ENCODE data around the gene PRLH.

PRLH gene

DNA sequence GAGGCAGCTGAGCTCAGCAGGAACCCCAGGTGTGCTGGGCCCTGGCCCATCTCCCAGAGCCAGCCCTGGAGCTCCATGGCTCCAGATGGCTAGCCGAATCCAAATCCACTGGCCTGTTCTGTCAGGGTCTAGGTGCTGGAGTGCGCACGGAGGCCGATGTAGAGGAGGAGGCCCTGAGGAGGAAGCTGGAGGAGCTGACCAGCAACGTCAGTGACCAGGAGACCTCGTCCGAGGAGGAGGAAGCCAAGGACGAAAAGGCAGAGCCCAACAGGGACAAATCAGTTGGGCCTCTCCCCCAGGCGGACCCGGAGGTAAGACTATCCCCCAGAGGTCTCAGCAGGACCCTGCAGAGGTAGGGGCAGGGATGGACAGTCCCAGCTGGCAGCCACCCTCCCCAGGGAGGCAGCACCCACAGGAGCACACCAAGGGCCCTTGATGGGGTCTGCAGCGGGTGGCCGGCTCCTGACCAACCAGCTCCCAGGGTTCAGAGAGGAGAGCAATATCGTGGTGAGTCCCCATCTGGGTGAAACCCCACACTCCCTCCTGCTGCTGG, 26.1 kb upstream of the PRLH start:
- DNase-seq = no peak

DNA sequence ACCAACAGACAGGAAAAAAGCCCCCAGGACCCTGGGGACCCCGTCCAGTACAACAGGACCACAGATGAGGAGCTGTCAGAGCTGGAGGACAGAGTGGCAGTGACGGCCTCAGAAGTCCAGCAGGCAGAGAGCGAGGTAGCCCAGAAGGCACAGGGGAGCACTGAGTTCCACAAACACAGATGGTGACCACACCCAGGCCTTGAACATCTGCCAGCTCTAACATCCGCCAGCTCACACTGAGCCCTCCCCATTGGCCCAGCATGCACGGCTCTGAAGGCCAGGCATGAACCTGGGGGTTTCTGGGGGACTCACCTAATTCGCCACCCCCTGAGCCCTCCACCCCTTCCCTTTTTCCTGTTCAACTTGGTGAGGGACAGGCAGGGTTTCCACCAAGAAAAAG, 25.6 kb upstream of the PRLH start:
- DNase-seq = no peak

DNA sequence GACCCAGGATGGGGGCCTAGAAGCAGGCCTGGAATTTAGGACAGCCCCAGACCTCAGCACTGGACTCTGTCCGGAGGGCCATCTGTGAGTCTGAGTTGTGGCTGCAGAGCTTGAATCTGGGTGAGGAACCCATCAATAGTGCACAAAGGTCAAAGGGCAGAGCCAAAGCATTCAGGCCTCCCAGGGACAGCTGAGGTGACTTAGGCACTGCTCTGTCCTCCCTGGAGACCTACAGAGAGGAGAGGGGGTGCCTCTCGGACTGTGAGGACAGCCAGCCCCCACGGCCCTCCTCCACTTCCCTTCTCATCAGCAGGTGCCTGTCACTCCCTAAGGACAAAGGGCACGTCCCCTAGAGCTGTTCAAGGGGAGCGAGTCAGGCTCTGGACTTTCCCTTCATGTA, 25.1 kb upstream of the PRLH start:
- DNase-seq = no peak

DNA sequence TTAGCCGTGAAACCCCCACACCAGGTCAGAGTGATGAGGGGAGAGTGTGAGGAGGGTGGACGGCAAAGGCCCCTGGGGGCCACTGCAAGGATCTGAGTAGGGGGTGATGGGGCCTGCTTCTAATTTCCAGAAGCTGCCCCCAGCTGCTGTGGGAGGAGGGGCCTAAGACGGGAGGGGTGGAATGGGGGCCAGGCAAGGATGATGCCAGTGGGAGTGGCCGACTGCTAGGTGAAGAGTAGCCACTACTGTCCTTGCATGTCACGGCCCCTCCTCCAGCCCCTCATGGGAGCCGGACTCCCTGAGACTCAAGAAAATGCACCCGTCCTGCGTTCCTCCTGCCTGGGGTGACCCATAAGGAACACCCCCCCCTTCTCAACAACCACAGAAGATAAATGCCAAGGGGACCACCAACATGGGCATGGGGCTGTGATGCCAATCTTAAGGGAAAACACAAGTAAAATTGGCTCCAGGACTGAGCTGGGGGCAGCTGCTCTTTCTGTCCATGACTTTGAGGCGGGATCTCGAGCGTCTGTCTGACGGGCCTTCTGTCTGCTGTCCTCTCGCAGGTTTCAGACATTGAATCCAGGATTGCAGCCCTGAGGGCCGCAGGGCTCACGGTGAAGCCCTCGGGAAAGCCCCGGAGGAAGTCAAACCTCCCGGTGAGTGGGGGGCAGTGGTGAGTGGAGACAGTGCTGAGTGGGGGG, 24.2 kb upstream of the PRLH start:
- DNase-seq = no peak

DNA sequence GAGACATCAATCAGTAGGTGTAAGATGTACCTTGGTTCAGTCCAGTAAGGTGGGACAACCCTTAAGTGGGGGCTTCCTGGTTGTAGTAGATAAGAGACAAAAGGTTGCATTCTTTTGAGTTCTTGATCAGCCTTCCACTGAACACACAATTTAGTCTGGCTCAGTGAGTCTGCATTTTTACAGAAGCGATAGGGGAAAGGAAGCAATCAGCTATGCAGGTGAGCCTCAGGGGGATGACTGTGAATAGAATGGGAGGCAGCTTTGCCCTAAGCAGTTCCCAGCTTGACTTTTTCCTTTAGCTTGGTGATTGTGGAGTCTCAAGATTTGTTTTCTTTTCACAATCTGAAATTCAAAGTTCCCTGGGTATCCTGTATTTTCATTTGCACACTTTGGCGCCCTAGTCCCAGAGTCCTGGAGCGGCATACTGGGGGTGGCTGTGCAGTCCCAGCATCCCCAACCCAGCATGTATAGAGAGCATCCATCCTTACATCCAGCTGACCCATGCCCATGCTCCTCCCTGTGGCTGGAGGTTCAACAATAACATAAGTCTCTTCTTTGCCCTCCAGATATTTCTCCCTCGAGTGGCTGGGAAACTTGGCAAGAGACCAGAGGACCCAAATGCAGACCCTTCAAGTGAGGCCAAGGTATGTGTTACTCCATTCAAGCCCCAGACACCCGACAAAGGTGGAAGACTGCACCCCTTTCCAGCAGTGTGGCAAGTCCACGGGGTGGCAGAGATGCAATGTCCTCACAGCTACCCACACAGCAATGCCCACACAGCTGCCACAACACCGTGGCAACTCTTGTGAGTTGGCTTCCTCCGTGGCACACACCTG, 20.1 kb upstream of the PRLH start:
- no peak for DNase-seq

DNA sequence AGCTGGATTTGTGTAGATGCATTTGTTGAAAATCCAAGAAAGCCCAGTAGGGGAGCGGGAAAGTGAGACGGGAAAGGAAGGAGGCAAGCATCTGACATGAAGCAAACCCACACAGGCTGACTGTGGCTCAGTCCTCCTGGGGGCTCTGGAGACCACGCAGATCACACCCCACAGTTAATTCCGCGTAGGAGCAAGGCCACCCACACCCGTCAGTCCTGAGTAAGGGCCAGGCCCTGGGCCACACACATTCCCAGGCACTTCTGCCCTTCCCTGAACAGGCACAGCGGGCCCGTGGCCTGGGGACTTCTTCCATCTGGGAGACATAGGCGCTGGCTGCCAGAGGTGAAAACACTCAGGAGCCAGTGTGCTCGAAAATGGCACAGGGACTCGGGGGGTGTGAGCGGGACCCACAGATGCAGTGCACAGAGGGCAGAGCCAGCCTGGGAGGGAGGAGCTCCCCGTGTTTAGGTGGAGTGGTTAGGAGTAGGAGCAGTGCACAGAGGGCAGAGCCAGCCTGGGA, 19.4 kb upstream of the PRLH start:
- DNase-seq = no peak

DNA sequence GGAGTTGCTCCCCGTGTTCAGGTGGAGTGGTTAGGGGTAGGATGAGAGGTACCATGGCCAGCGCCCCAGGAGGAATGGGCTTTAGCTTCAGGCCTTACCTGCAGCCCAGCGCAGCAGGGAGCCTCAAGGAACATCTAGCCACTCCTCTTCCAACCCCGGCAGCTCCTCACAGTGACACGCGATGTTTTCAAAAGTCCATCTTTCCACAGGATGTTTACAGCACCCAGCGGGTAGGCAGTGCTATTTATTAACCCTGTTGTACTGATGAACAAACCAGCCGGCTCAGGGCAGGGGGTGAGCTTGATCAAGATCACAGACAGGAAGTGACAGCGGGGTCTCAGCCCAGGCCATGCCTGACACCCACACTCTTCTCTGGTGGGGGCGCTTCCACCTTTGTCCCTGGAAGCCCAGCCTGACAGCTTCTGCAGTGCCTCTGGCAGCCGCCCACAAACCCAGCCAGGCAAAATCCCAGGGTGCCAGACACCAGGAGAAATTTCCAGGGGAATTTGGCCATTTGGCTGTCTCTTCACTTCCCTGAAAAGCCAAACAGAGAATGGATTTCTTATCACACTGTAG, 18.4 kb upstream of the PRLH start:
- DNase-seq = no peak

DNA sequence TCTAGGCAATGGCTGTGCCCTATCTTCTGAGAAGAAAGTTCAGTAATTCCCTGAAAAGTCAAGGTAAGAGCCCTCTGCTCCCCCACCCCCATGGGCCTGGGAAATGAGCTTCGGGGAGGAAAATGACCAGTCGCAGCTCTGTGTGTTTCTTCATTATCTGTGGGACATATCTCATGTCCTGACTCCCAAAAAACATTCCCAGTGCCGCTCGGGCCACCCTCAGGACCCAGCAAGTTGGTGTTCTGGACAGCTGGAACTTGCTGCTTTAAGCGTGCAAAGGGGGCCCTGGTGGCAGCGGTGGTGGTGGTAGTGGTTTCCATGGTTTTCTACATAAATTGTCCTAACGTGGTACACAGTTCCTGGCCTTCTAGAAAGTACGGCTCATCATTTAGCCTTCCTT, 17.2 kb upstream of the PRLH start:
- no peak for DNase-seq

DNA sequence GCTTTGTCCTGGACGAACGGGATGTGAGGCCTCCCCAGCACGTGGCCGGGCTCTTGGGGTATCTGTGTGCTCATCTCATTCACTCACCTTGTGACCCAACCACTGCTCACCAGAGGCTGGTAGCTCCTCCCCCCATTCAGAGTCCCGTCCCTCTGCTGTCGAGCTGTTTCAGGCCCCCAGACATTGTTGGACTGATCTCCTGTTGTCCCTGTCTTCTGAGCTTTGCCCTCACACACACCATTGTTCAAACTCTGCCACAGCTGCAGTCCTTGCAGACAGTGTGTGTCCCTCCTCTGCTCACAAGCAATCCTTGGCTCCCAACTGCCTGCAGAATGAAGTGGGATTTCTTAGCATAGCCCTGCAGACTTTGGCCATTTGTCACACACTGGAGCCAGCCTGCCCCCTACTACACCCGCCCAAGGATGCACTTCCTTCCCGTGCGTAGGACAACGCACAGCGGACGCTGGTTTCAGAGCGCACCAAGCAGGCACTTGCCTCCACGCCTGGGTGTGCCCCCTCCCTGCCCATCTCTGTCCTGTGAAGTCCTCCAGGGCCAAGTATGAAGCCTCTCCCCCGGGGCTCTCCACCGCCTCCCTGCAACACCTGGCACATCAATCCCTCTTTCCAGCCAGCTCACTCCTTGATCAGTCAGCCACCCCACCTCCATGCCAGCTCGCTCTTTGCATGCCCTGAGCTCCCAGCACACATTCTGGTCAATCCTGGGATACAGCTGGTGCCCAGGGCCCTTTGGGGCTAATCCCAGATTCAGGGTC, 16.5 kb upstream of the PRLH start:
- DNase-seq = no peak

DNA sequence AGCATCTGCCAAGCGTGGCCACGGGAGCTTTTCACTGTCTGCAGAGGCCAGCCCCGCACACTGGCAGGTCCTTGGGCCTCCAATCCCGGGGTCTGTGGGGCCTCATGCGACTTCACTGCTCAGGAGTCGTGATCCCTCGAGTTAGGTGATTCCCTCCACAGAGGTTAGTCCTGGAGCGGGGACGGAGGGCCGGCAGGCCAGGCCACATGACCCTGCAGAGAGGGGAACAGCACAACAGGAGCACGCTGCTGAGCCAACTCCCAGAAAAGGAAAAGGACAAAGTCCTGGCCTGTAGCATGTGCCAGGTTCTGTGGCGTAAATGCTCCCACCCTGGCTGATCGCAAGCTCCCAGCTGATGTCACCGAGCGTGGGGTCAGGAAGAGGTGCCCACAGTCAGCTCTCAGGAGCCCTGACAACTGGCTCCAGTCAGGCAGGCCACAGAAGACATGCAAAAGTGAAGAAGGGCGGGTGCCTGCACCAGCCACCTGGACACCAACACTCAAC, 15.3 kb upstream of the PRLH start:
- no peak for DNase-seq

DNA sequence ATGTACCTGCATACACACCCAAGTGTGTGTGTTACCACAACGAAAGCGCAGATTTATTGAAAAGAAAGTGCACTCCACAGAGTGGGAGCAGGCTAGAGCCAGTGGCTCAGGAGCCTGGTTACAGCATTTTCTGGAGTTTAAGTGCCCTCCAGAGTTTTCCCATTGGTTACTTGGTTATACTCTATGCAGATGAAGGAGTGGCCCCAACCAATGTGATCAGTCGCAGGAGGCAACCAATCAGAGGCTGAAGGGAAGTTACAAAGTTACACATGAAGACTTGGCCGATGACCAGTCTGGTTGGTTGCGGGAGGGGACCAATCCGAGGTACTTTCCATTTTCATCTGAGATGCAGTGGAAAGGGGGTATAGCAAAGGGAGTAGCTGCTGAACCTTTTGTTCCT, 13.5 kb upstream of the PRLH start:
- no peak for DNase-seq

DNA sequence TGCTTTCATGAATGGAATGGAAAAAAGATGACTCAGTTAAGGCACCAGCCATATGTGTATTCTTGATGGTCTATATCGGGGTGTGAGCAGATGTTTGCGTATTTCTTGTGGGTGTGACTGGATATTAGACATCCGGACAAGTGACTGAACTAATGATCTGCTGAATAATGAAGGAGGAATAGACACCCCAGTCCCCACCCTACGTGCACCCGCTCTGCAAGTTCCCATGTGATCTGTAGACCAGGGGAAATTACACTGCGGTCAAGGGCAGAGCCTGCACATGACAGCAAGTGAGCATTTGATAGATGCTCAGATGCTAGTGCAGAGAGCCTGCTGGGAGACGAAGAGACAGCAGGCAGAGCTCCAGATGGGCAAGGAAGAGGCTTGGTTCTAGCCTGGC, 12.4 kb upstream of the PRLH start:
- no peak for DNase-seq

DNA sequence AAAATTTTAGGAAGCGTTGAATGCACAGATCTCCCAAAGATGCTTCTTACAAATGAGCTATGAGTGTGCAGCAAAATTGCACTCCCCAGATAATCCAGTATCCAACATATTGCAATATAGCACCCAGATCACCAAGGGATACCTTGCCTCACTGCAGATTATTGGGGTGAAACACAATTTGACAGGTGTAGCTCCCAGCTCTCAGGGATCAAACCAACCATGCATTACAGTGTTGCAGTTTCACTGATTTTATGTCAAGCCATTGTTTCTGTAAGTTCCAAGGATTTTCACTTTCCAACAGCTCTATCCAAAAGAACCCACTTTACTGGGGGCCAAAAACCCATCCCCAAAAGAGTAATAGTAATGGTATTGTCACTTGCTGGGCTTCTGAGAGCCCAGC, 10.8 kb upstream of the PRLH start:
- DNase-seq = no peak

DNA sequence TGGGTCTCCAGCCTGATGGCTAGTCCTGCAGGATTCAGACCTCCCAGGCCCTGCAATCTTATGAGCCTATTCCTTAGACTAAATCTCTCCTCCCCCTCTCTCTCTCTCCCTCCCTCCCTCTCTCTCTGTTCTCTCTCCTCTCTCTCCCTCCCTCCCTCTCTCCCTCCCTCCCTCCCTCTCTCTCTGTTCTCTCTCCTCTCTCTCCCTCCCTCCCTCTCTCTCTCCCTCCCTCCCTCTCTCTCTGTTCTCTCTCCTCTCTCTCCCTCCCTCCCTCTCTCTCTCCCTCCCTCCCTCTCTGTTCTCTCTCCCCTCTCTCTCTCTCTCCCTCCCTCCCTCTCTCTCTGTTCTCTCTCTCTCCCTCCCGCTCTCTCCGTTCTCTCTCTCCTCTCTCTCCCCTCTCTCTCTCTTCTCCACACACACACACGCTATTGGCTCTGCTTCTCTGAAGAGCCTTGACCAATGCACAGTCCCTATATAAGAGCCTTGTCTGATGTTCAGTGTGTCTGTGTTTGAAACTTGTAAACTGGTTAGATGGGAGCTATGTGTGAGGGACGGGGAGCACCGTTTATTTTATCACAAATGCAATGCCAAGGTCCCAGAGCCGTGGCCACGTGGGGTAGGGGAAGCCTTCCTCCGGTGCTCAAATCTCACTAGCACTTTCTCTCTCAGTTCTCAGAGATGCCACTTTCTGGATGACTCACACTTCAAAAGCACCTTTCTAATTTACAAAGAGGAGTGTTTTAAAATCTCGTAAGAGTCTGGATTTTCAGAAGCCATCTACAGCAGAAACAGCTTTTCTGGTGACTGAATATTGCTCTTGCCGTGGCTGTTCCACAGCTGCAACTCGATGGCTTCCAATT, 9.4 kb upstream of the PRLH start:
- DNase-seq = peak; percentile 69

DNA sequence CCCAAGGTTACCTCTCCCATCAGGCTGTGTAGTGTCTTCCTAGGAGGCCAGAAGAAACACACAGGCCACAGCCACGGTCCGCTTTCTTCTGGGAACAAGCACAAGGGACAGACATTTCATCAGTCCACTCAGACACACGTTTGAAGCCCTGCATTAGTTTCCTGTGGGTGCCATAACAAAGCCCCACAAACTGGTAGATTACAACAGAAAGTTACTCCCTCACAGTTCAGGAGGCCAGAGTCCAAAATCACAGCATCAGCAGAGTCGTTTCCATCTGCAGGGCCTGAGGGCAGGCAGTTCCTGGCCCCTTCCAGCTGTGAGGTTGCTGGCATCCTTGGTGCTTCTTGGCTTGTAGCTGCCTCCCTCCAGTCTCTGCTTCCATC, 8.8 kb upstream of the PRLH start:
- DNase-seq = no peak

DNA sequence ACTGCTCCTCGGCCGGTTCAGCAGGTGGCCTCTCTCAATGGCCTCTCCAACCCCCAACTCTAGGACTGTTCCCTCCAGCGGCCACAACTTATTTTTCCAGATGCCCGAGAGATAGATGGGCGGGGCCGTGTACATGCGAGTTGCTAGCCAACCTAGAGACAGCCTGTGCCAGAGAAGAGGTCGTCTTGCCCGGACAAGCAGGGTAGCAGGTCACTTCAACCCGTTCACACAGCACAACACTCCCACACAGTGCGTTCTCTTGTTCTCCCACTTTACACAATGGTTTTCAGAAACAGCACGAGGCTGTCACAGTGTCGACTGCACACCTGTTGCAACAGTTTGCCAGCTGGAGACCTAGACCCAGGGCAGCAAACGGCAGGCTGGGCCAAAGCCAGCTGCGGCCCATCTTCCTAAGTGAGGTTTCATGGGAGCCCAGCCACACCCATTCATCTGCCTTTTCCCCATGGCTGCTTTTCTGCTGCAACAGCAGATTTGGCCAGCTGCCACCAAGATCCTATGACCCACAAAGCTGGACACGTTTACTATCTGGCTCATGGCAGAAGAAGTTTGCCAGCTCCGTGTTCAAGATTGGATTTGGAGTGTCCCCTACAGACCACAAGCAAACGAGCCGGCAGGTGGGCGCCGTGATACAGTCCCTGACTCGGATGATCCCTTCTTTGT, 7.3 kb upstream of the PRLH start:
- DNase-seq = no peak

DNA sequence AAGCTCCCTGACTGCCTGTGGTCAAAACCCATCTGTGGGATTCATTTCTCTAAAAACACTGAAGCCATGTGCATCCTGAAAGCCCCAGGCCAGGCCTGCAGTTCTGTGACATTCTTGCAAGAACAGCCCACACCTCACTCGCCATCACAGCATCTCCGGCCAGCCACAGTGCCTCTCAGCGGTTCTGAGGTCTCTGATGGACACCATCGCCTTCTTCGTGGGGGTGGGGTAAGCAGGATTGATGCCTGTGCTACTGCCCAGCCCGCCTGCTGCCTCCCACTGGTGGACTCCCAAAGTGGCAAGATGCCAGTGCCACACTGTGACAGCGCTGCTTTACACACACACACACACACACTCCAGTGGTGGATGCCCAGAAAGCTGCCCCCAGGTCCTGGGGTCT, 5.2 kb upstream of the PRLH start:
- no peak for DNase-seq

DNA sequence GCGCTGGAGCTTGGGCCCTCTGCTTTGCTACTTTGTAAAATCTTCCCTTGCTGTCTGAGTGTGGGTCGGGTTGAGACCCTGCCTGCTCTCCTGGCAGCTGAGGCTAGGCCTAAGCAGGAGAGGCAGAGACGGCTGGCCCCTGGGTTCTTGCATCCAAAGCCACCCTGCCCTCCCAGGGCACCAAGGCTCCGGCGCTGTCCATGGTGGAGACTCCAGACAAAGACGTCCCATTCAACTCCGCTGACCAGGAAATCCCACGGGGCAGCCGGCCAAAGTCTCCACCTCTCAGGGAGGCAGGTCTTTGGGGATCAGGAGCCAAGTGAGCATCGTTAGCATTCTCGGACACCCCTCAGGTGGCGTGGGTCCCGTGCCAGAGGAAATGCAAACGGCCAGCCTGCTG, 2.6 kb upstream of the PRLH start:
- no peak for DNase-seq

DNA sequence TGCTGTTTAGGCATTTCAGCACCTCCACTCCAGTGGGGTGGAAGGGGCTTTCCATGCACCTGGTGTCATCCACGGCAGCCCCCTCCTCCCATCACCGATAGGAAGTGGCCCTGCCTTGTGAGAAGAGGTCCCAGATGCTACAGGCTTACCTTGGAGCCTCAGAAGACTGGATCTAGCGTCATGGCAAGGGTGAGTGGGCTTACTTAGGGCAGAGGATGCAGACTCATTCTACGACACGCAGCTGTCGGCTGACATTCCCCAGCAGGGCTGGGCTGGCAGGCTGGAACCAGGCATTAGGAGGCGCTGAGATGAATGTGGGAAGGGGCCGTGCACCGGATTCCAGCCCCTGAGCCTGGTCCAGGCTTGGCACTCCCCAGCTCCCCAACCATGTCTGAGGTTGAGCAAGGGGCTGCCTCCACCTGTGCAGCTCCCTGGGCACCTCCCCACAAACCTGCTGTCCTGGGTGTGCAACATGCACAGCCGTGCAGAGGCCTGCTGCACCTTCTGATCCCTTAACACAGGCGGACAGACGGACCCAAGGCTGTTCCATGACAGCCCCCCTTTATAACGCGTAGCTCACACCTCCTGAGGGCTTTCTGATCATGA, 1.7 kb upstream of the PRLH start:
- DNase-seq = no peak

DNA sequence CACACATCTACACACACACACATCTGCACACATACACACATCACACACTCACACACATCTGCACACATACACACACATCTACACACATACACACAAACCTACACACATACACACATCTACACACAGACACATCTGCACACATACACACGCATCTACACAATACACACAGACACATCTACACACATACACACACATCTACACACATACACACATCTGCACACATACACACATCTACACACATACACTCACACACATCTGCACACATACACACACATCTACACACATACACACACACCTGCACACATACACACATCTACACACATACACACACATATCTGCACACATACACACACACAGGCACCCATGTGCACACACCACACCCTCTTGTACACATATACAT, 400 bp upstream of the PRLH start:
- no peak for DNase-seq
